C4-2B (cell line): ENCODE measurements around the gene SMARCB1.
"Not testable (repeated sequence)": the region's sequence is repeated elsewhere in the genome, so short reads cannot be mapped to it uniquely, and the experiment has no call there.

Experiments used
- H3K27ac ChIP-seq: fragments of 450-650 bp; 2 replicates; pipeline ENCODE4 v1.5.1; 2017
- ZFX ChIP-seq: fragments of 450-650 bp; IDR thresholded peaks from 2 replicates; pipeline ENCODE4 v1.6.1; 2017
- TF ChIP-seq, protein P1 (sequence below): fragments of 450-650 bp; conservative IDR thresholded peaks from 2 replicates; pipeline ENCODE4 v1.5.1; 2017; ENCODE audit warnings: mild to moderate bottlenecking

SMARCB1 gene

DNA sequence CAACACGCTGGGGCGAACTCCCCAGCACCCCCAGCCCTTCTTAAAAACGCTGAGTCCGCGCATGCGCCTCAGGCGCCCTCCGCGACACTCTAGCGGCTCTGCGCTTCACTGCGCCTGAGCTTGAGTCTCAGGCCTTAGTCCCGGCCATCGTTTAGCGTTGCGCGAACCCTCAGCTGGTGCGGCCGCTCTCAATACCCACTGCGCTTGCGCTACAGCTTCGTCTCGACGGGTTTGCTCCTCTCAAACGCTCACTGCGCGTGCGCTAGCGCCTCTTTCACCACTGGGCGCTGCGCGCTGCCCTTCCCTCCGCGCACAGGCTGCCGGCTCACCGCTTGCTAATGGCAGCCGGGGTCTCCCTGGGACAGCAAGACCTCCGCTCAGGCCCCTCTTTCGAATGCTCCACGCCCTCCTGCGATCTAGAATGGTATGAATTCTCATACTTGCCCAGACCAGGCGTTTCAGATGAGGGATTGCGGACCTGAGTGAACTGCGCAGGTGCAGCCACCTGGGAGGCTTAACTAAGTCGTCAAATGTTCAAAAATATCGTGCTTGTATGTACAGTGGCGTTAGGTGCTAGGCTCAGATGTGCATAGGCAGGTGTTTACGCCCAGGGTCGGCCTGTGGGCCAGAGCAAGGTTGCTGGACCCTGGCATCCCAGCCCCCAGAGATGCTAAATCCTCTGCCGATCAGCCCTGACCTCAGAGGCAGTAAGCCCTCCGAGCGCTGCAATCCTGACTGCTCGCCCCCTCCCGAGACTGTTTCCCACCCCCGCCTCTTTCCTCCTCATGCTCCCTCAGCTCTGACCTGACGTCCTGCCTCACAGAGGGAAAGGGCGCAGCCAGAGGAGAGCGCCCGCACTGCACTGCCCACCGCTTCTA is 71.1 kb downstream of the SMARCB1 start, which contains the start of gene SLC2A11:
SLC2A11 (plus strand) TSS at position 270 of the 878 bp plus-strand sequence; CDS start at position 395, 125 bp downstream.
- TF ChIP-seq, protein P1, sequence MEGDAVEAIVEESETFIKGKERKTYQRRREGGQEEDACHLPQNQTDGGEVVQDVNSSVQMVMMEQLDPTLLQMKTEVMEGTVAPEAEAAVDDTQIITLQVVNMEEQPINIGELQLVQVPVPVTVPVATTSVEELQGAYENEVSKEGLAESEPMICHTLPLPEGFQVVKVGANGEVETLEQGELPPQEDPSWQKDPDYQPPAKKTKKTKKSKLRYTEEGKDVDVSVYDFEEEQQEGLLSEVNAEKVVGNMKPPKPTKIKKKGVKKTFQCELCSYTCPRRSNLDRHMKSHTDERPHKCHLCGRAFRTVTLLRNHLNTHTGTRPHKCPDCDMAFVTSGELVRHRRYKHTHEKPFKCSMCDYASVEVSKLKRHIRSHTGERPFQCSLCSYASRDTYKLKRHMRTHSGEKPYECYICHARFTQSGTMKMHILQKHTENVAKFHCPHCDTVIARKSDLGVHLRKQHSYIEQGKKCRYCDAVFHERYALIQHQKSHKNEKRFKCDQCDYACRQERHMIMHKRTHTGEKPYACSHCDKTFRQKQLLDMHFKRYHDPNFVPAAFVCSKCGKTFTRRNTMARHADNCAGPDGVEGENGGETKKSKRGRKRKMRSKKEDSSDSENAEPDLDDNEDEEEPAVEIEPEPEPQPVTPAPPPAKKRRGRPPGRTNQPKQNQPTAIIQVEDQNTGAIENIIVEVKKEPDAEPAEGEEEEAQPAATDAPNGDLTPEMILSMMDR: peak; percentile 40; the same call in 1 of the 2 replicates
- TF ChIP-seq ZFX: no peak
- peak within 1 kb of the TSS; percentile 81 for H3K27ac ChIP-seq

DNA sequence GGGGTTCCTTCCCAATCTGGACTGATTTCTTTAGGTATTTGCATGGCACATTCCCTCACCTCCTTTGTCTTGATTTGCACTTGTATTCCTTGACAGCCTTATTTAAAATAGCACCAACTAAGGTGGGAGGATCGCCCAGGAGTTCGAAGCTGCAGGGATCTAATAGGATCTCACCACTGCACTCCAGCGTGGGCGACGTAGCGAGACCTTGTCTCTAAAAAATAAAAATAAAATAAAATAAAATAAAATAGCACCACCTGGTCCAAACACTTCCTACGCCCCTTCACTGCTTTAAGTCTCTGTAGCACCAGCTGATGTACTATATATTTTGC is 71.7 kb downstream of the SMARCB1 start:
- no peak for TF ChIP-seq ZFX
- TF ChIP-seq, protein P1: peak; percentile 18
- peak overlapping the region; percentile 81 for H3K27ac ChIP-seq

- TF ChIP-seq, protein P1: no peak
- no peak for TF ChIP-seq ZFX
- H3K27ac ChIP-seq: no peak overlapping the region
Observed at GRCh38 chr22:23859201-23859600, 72.4 kb downstream of the SMARCB1 start.

DNA sequence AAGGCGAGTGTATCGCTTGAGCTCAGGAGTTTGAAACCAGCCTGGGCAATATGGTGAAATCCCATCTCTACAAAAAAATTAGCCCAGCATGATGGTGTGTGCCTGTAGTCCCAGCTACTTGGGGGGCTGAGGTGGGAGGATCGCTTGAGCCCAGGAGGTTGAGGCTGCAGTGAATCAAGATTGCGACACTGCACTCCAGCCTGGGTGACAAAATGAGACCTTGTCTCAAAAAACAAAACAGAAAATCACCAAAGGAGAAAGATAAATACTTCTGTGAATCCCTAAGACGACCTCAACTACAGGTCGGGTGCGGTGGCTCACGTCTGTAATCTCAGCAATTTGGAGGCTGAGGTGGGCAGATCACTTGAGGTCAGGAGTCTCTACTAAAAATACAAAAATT is 73.4 kb downstream of the SMARCB1 start:
- H3K27ac ChIP-seq: not testable (repeated sequence)

GRCh38 chr22:23862103-23862502 is 75.3 kb downstream of the SMARCB1 start:
- TF ChIP-seq, protein P1: no peak; the same call in 1 of the 2 replicates
- TF ChIP-seq ZFX: no peak
- H3K27ac ChIP-seq: no peak overlapping the region

- H3K27ac ChIP-seq: not testable (repeated sequence)
Observed at GRCh38 chr22:23864499-23865154, 77.9 kb downstream of the SMARCB1 start.

DNA sequence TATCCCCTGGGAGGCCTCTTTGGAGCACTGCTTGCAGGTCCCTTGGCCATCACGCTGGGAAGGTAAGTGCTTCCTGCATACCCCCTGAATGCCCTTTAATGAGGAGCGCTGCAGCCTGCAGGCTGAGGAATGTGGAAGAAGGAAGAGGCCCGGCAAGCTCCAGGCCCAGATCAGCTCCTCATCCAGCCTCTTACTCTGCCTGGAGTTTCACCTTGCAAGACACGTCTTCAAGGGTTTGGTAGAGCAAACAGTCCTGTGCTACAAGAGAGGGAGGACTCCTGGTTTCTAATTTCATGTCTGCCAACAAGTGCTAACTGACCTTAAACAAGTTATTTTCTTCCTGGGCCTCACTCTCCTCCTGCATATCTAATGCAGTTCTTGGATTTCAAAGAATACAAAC is 81.8 kb downstream of the SMARCB1 start:
- TF ChIP-seq, protein P1: no peak
- TF ChIP-seq ZFX: no peak

DNA sequence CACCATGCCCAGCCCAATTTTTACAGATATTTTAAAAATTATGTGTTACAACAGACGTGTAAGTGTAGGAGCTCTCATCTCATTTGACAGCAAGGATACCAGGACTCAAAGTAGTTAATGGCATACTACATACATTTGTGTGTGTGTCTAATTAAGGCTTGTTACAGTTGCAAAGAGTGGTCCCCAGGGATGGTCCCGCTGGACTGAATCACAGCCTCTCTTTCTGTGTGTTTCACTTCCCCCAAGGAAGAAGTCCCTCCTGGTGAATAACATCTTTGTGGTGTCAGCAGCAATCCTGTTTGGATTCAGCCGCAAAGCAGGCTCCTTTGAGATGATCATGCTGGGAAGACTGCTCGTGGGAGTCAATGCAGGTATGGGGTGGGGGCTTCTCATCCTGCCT is 88.1 kb downstream of the SMARCB1 start:
- no peak for TF ChIP-seq ZFX
- TF ChIP-seq, protein P1: no peak
- no peak overlapping the region for H3K27ac ChIP-seq

More for the DNA sequence above, 81.8 kb downstream of the SMARCB1 start:
- H3K27ac ChIP-seq: no peak overlapping the region
